Mucosa of stomach (tissue), 1 donor: ENCODE results near the gene DPP10.
"Not testable (repeated sequence)": the region's sequence is repeated elsewhere in the genome, so short reads cannot be mapped to it uniquely, and the experiment has no call there.

Experiments
- H3K27me3 ChIP-seq: one replicate; pipeline ENCODE4 v1.7.0; 2013; ENCODE audit warnings: mild to moderate bottlenecking, low read length; ENCODE audit not compliant: control insufficient read depth, insufficient read depth
- H3K36me3 ChIP-seq: one replicate; pipeline ENCODE4 v1.7.0; 2013; ENCODE audit warnings: low read length; ENCODE audit not compliant: control insufficient read depth, insufficient read depth
- H3K4me1 ChIP-seq: one replicate; pipeline ENCODE4 v1.7.0; 2013; ENCODE audit warnings: mild to moderate bottlenecking, low read length; ENCODE audit not compliant: control insufficient read depth, insufficient read depth
- H3K4me3 ChIP-seq: one replicate; pipeline ENCODE4 v1.7.0; 2013; ENCODE audit warnings: low read length
- H3K9ac ChIP-seq: one replicate; pipeline ENCODE4 v1.7.0; 2013; ENCODE audit warnings: mild to moderate bottlenecking, low read length, moderate library complexity
- H3K9me3 ChIP-seq: one replicate; pipeline ENCODE4 v1.7.0; 2013; ENCODE audit warnings: mild to moderate bottlenecking, low read length, moderate library complexity; ENCODE audit not compliant: control insufficient read depth
- donor health status: Pancreatic carcinoma.

Gene DPP10

DNA sequence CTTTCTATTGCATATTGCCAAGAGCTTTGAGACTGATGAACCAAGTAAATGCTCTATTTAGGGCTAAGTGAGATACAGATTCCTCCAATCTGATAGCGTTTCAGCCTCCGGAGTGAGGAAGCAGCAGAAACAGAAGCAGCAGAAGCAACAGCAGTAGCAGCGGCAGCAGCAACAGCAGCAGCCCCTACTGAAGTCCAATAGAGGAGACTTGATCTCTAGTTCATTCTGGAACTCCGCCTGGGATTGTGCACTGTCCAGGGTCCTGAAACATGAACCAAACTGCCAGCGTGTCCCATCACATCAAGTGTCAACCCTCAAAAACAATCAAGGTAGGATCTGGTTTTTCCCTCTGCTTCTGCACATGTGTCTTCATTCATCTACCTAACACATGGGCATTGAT lies at the start of gene DPP10:
Gene DPP10 (plus strand): TSS at position 132 of the 400 bp plus-strand sequence.
- Histone ChIP-seq H3K9me3 (no peaks in the 10 kb centered on the region), H3K4me1 (no peaks in the 10 kb centered on the region), H3K4me3 (no peak within 1 kb of the TSS), H3K9ac (no peak within 1 kb of the TSS), H3K27me3 (no peaks in the 10 kb centered on the region), H3K36me3 (no peaks in the 10 kb centered on the region)

DNA sequence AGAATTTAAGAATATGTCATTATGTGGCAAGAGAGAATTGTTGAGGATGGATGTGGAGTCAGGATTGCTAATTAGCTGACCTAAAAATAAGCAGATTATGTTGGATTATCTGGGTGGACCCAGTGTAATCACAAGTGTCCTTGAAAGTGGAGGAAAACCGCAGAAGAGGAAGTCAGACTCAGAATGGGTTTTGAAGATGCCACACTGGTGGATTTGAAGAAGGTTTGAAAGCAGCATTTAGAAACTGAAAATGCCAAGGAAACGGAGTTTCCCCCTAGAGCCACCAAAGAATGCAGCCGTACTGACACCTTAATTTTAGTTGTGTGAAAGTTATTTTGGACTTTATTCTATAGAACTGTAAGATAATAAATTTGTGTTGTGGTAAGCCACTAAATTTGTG lies 41.6 kb upstream of the DPP10 start:
- H3K9ac ChIP-seq = no peak overlapping the region
- H3K9me3 ChIP-seq = no peaks in the 10 kb centered on the region
- no peaks in the 10 kb centered on the region for H3K4me1 ChIP-seq
- H3K4me3 ChIP-seq = no peak overlapping the region
- H3K36me3 ChIP-seq = no peaks in the 10 kb centered on the region
- H3K27me3 ChIP-seq = no peaks in the 10 kb centered on the region

DNA sequence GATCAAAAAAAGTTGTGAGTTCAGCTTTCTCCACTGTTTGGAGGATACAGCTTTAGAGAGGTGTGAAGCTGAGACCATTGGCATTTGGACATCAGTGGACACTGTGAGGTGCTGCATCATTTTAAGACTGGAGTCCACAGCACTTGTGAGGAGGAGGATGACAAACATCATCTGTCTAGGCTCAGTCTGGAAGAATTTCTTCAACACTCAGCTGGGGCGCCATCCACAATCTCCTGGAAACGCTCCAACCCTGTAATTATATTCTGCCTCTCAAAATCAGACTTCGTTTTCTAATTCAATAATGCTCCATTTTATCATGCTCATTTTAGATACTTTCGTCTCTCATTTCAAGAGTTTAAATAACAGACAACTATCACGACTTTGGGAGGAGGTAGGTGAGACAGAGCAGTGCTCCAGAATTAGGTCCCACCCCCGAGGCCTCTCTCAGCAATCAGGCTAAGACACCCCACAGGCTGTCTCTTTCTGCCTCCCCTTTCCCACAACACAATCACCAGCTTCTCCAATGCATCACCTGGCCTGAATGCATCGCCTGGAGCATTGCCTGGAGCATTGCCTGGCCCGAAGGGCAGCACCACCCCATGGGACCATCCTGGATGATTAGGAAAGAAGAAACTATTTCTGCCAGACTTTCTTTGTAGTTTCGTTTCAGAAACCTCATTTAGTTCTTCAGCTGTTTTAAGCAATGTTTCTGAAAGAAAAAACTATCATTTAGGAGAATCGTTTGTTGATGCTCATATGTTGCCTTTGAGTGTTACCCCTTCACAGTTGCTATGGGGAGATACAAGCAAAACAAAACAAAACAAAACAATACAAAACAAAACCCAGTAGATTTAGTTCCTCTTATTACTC lies 37.0 kb upstream of the DPP10 start:
- H3K9me3 ChIP-seq = no peaks in the 10 kb centered on the region
- H3K36me3 ChIP-seq = no peaks in the 10 kb centered on the region
- H3K4me3 ChIP-seq = no peak overlapping the region
- H3K9ac ChIP-seq = no peak overlapping the region
- no peaks in the 10 kb centered on the region for H3K27me3 ChIP-seq
- no peaks in the 10 kb centered on the region for H3K4me1 ChIP-seq

DNA sequence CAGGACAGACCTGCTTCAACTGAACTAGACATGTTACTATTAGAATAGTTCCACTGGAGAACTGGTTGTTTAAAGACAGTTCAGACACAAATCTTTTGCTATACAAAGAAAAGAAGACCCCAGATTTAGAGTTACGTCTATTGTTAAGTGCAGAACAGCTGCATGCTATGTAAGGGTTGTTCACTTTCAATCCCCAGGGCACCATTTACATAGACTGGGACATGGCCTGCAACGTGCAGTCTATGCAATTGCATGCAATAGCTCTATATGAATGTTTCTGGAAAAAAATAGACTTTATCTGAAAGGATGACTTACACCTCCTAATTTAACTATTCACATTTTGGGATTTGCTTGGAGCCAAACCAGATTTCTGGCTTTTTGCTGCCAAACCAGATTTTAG lies 36.1 kb upstream of the DPP10 start:
- no peak overlapping the region for H3K9ac ChIP-seq
- no peaks in the 10 kb centered on the region for H3K36me3 ChIP-seq
- no peak overlapping the region for H3K4me3 ChIP-seq
- no peaks in the 10 kb centered on the region for H3K27me3 ChIP-seq
- H3K9me3 ChIP-seq = no peaks in the 10 kb centered on the region
- no peaks in the 10 kb centered on the region for H3K4me1 ChIP-seq

DNA sequence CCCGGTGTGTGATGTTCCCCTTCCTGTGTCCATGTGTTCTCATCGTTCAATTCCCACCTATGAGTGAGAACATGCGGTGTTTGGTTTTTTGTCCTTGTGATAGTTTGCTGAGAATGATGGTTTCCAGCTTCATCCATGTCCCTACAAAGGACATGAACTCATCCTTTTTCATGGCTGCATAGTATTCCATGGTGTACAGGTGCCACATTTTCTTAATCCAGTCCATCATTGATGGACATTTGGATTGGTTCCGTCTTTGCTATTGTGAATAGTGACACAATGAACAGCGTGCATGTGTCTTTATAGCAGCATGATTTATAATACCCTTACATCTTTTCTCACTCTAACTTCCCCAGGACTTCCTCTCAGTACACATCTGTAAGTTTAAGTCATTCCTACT lies 35.1 kb upstream of the DPP10 start:
- not testable (repeated sequence) for H3K9me3 ChIP-seq, H3K4me1 ChIP-seq, H3K27me3 ChIP-seq, H3K36me3 ChIP-seq, H3K9ac ChIP-seq, H3K4me3 ChIP-seq

DNA sequence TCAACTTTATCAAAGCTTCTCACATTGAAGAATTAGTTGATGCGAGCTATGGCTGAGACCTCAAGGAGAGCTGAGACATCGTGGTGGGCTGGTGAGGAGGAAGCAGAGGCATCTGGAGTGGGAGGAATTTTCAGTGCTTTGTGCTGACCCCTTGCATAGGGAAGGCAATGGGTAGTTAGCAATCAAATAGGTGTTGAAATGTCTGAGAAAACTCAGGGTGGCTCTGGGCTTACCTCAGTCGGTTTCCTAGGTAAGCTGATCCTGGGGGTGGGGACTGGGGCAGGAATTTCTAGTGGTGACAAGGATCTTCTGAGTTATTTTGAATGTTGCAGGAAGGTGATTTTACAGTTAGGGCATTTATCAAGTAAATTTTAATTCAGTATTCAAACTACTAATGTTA lies 20.7 kb upstream of the DPP10 start:
- no peaks in the 10 kb centered on the region for H3K9me3 ChIP-seq
- no peaks in the 10 kb centered on the region for H3K36me3 ChIP-seq
- no peak overlapping the region for H3K4me3 ChIP-seq
- H3K27me3 ChIP-seq = no peaks in the 10 kb centered on the region
- no peak overlapping the region for H3K9ac ChIP-seq
- H3K4me1 ChIP-seq = no peaks in the 10 kb centered on the region

DNA sequence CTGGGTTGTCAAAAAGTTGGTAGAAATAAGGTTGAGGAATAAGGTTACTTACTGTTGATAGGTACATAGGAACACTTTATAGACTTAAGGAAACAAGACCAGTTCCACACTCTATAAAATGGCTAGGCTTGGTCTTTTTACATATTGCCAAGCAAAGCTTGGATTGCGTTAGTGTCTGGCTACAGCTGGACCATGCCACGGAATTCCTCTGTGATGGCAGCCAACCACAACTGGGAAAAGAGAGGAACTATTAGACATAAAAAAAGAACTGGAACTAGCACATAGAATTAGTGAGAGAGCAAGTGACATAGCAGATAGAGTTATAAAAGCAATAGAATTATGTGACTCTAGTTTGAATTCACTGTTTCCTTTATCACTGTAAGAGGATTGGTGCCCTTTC lies 17.7 kb upstream of the DPP10 start:
- Histone ChIP-seq H3K9ac (no peak overlapping the region), H3K9me3 (no peaks in the 10 kb centered on the region), H3K4me3 (no peak overlapping the region), H3K36me3 (no peaks in the 10 kb centered on the region), H3K27me3 (no peaks in the 10 kb centered on the region), H3K4me1 (no peaks in the 10 kb centered on the region)

DNA sequence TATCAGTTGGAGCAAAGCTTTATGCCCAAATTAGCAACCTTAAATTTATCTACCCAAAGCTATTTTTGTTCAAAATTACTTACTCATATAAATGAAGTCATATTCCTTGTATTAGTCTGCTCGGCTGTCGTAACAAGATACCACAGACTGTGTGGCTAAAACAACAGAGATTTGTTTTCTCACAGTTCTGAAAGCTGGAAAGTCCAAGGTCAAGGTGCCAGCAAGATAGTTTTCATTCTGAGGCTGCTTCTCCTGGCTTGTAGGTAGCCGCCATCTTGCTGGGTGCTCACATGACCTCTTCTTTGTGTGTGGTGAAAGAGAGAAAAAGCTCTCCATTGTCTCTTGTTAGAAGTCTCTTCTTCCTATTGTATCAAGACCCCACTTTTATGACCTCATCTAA lies 15.7 kb upstream of the DPP10 start:
- no peaks in the 10 kb centered on the region for H3K9me3 ChIP-seq
- no peak overlapping the region for H3K9ac ChIP-seq
- H3K36me3 ChIP-seq = no peaks in the 10 kb centered on the region
- no peaks in the 10 kb centered on the region for H3K4me1 ChIP-seq
- no peak overlapping the region for H3K4me3 ChIP-seq
- no peaks in the 10 kb centered on the region for H3K27me3 ChIP-seq

DNA sequence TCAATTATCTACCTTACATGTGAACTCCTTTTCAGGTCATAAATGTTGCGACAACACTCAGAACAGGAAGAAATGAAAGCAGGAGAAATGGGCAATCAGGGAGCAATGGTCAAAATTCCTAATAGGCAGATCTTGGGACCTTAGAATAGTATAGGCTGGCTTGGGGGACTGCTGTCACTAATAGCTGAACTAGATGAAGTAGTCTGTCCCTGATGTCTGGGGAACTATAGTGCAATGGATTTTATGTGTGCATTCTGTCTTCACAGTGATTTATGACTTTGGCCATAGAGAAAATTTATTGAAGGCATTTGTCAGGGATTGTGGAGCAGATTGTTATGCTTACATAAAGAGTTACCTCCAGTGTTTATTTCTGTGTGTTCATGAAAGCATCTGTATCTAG lies 6.1 kb upstream of the DPP10 start:
- no peak overlapping the region for H3K9ac ChIP-seq
- H3K4me1 ChIP-seq = no peaks in the 10 kb centered on the region
- H3K36me3 ChIP-seq = no peaks in the 10 kb centered on the region
- H3K4me3 ChIP-seq = no peak overlapping the region
- H3K27me3 ChIP-seq = no peaks in the 10 kb centered on the region
- H3K9me3 ChIP-seq = no peaks in the 10 kb centered on the region

DNA sequence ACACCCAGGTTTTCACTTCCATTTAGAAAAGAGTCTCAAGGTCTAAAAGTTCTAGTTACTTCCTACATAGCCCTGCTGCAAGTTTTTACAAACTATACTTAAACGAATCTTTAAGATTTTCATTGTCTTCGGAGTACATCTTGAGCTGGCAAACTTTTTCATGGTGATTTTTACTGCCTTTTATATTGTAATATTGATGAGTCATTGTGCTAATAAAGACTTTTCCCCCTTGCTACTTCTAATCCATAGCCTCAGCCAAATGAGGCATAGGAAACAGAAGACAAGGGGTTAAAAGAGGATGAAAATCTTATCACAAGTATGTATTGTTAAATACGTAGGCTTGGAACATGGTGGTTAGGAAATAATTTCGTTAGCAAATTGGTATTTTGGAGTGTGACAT lies 4.1 kb downstream of the DPP10 start:
- H3K9me3 ChIP-seq = no peaks in the 10 kb centered on the region
- H3K4me1 ChIP-seq = no peaks in the 10 kb centered on the region
- H3K27me3 ChIP-seq = no peaks in the 10 kb centered on the region
- no peak overlapping the region for H3K9ac ChIP-seq
- H3K4me3 ChIP-seq = no peak overlapping the region
- no peaks in the 10 kb centered on the region for H3K36me3 ChIP-seq

DNA sequence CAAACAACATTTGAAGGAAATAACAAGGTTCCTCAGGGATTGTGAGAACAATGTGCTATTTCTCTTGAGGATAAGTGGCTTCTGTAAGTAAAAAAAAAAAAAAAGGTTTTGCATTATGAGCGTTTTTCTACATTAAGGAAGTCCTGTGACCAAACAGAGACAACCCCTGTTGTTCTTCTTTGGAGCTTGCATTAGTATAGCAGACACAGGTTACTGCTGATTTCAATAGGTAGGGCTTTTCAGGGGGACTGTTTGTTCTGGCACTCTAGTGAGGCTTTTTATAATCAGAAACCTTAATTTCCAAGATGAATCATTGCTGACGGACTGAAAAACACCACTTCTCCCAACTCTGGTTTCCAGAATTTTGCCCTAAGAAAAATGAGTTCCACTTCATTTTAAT lies 8.2 kb downstream of the DPP10 start:
- Histone ChIP-seq H3K4me1 (no peaks in the 10 kb centered on the region), H3K27me3 (no peaks in the 10 kb centered on the region), H3K9me3 (no peaks in the 10 kb centered on the region), H3K9ac (no peak overlapping the region), H3K36me3 (no peaks in the 10 kb centered on the region), H3K4me3 (no peak overlapping the region)

DNA sequence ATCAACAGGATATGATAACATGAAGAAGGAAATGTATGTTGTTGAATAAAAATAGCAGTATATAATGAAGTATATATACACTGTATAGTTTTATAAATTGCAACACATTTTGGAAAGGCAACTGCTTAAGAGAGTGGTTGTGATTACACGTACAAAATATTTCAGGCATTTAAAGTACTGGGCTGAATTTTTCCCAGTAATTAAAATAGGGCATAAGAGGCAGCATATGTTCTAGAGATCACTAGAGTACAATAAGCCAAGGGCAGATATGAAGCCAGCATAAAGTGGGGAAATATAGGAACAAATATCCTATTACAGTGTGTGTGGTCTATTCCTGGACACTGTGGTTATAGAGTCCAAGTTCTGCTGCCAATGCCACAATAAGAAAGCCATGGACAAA lies 14.1 kb downstream of the DPP10 start:
- no peaks in the 10 kb centered on the region for H3K4me1 ChIP-seq
- no peak overlapping the region for H3K9ac ChIP-seq
- H3K4me3 ChIP-seq = no peak overlapping the region
- no peaks in the 10 kb centered on the region for H3K9me3 ChIP-seq
- no peaks in the 10 kb centered on the region for H3K36me3 ChIP-seq
- no peaks in the 10 kb centered on the region for H3K27me3 ChIP-seq

DNA sequence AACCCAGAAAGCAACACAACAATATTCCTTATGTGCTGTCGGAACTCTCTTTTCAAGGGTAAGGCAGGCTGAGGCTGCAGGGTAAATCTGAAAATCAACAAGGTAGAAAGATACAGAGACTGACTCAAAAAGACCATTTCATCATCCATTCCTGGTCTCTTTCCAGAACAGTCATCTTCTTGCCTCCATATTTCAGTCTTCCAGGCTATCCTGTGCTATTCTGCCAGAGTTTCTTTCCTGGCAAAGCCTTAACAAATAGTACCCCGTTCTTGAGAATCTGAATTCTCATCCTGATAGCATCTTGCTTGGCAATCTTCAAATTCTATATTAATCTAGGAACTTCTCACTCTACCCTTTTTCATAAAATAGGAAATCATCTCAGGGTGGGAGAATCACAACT lies 15.5 kb downstream of the DPP10 start:
- Histone ChIP-seq H3K4me1 (no peaks in the 10 kb centered on the region), H3K9ac (no peak overlapping the region), H3K36me3 (no peaks in the 10 kb centered on the region), H3K9me3 (no peaks in the 10 kb centered on the region), H3K27me3 (no peaks in the 10 kb centered on the region), H3K4me3 (no peak overlapping the region)
